Stimulated activated CD8-positive, alpha-beta memory T cell treated with anti-CD3 and anti-CD28 coated beads, Interleukin-12 subunit alpha, Interleukin-12 subunit beta, amount 100 ng/mL, for 24 hours (primary cell): ENCODE measurements around the gene FAM124A.

Experiments
- DNase-seq: peaks from one replicate; pipeline ENCODE4 v3.0.0-alpha.2; 2020; ENCODE audit errors: extremely low read depth

FAM124A gene

GRCh38 chr13:51308781-51309180 lies 86.6 kb downstream of the FAM124A start:
- DNase-seq = no peak

DNA sequence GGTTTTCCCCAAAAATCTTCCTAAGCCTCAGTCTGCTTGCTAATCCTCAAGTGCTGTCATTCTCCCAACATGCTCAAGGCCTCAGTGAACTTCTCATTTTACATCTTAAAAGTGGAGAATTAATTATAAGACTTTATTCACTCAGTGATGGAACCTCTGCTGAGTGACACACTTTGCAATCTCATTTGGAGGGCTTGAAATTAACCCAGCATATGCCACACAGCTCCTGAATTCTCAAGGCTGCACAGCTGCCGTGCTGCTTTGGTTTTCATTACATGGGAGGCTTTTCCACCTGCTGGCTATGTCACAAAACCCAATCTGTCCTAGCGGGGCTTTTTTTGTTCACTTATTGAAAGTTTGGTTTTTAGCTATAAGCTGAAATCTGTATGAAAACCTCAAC lies 89.0 kb downstream of the FAM124A start:
- DNase-seq = no peak

DNA sequence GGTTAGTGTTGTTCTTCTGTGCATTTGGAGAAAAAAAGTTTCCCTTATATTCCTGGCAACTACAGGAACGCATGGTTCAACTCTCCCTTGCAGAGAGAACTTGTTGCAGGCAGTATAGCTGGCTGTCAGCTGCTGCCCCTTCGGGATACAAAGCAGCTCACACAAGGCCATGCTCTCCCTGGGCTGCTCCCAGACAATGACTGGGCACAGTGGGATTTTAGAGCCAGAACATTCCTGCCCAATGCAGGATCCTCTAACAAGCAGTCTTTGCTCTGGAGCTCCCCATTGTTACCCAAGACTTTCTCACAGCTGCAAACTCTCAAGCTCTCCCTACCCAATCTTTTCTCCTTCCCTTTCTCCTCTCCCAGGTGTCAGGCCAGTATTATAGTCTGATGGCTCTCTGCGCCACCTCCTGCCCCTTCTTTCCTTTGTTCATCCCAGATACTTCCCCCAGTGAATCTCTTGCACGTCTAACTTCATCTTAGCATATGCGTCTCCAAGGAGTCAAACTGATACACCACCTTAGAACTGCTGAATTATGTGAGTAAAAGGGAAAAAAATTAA lies 89.8 kb downstream of the FAM124A start:
- no peak for DNase-seq

GRCh38 chr13:51313619-51314018 lies 91.4 kb downstream of the FAM124A start:
- DNase-seq = no peak

- DNase-seq = no peak
These were observed 95.1 kb downstream of the FAM124A start for GRCh38 chr13:51317262-51317661.

GRCh38 chr13:51318015-51318414 lies 95.8 kb downstream of the FAM124A start:
- DNase-seq = no peak

GRCh38 chr13:51318876-51319275 lies 96.7 kb downstream of the FAM124A start:
- no peak for DNase-seq

DNA sequence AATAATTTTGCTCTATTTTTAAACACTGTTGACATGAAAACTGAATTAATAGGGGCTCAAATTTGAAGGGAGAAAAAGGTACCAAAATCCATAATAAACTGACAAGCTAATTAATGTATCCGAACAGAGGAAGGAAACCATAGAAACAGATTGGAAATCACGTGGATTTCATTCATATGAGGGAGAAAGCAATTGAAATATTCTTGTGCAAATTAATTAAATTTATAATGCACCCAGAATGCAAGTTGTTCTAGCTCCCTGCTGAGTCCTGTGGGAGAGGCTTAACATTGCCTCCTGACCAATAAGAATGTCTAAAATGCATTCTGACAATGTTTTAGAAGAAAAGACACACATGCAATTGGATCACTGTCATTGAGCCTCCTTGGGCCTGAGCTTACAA lies 99.6 kb downstream of the FAM124A start:
- DNase-seq = no peak

DNA sequence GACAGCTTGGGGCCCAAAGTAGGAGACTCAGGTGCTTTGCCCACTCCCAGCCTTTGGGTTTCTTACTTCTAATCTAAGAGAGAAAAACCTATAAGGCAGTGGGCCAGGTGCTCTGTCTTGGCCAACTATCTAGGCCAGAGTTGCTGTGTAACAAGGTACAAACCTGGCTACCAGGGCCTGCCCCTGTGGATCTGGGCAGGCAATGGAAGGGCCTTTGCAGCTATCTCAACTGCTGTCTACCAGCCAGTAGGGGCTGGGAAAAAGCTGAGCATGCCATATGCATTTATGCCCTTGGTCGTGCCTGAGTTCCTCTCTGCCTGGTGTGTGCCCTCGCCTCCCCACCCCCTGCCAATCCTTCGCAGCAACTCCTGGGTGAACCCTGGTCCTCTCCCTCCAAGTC lies 100.6 kb downstream of the FAM124A start:
- DNase-seq = no peak

DNA sequence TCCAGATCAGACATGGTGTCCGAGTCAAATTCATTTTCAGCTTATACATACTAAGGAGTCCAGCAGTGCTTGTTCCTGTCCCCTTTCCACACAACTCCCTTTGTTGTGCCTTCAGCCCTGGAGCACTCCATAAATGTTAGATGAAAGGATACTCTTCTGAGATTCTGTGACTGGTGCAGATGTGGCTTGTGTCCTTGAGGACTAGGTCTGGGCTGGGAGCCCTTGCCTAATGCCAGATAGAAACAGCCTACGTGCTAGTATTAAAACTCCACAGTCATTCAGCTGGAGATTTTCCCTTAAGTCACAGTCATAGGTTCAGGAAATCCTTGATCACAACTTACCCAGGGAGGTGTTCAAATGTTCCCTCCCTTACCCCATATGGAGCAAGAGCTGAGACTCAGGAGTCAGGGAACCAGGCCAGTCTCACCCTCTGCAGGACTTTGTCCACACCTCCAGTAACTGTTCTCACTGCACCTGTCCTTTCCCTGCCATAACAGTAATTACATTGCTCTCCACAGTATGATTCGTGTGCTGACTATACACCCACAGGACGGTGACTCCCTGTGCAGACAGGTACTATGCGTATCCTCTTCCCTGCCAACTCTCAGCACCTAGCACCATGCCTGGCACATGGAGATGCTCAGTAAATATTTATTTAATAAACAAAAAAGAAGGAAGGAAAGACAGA lies 101.8 kb downstream of the FAM124A start:
- DNase-seq = no peak

- no peak for DNase-seq
These were observed 102.7 kb downstream of the FAM124A start for GRCh38 chr13:51324714-51325420.

DNA sequence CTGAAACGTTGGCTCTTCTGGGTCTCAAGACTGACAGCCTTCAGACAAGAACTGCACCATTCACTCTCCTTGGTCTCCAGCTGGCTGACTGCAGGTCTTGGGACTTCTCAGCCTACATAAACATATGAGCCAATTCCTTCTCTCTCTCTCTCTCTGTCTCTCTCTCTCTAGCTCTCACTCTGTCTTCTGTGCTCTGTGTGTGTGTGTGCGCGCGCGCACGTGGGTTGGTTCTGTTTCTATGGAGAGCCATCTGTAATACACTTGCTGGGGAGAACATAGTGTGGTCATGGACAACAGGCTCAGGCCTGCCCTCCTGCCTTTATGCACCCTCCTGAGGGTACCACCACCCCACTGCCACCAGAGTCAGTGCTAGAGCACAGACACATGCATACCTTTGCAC lies 103.6 kb downstream of the FAM124A start:
- no peak for DNase-seq

DNA sequence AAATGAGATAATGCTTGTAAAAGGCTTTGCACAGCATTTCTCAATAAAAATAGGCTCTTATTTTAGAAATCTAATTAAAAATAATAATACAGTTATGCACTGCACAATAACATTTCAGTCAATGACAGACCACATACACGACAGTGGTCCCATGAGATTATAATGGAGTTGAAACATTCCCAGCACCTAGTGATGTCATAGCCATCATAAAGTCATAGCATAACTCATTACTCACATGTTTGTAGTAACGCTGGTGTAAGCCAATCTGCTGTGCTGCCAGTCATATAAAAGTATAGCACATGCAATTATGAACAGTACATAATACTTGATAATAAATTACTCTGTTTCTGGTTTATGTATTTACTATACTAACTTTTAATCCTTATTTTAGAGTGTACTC lies 104.6 kb downstream of the FAM124A start:
- no peak for DNase-seq

- DNase-seq = no peak
These were observed 105.8 kb downstream of the FAM124A start for GRCh38 chr13:51327961-51328360.

DNA sequence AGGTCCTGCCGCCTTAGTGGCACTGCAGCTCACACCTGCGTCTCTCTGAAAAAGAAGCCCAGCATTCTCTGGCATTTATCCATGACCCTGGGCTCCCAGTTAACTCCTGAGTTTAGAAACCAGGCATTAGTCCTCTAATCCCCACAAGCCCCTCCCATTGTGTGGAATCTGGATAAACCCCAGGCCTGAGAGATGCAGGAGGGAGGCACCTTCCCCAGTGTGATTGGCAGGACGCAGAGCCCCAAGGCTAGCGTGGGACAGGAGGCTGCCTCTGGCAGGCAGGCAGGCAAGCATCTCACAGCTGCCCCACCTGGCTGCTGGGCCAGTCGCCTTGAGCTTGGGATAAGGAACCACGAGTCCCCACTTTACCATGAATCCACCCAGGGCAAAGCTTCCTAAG lies 106.3 kb downstream of the FAM124A start:
- DNase-seq = no peak

GRCh38 chr13:51329606-51330005 lies 107.4 kb downstream of the FAM124A start:
- no peak for DNase-seq

DNA sequence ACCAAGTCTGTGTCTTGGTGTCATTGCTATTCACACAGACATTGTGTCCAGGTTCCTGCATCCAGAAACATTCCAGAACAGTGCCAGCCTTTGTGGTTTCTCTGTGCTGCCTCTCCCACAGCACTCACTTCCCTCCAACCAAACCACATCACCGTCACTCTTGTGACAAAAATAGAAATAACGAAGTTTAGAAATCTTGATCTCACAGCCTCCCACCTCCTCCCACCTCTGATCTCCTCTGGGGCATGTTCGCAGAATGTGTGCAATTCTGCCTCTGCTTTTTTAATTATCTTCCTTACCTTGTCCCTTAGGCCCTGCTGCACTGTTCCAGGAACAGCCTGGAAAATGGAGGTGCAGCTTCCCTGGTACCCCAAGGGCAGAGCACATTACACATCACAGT lies 108.6 kb downstream of the FAM124A start:
- no peak for DNase-seq

GRCh38 chr13:51331354-51331861 lies 109.2 kb downstream of the FAM124A start:
- DNase-seq = no peak

DNA sequence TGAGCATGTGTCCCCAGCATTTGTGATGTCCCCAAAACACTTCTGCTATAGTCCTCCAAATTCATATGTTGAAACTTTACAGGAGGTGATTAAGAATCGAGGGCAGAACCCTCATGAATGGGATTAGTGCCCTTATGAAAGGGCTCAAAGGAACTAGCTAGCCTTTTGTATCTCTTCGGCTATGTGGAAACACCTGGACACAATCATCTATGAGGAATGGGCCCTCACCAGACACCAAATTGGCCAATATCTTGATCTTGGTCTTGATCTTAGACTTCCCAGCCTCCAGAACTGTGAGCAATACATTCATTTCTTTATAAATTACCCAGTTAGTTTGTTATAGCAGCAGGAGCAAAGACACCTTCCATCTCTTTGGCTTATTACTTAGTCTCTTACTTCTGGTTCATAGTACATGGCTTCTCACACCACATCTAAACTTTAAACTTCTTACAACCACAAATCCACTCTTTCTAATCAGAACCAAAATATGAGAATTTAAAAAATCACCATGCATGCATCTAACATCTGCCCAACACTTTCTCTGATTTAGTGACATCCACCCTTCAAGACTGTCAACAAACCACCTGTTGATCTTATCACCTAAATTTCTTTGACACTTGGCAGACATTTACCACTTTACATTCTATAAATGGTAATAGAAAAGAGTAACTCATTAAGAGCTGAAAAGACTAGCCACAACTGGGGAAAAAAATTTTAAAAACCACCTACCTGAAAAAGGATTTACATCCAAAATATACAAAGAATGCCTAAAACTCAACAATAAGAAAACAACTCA lies 110.6 kb downstream of the FAM124A start:
- no peak for DNase-seq

DNA sequence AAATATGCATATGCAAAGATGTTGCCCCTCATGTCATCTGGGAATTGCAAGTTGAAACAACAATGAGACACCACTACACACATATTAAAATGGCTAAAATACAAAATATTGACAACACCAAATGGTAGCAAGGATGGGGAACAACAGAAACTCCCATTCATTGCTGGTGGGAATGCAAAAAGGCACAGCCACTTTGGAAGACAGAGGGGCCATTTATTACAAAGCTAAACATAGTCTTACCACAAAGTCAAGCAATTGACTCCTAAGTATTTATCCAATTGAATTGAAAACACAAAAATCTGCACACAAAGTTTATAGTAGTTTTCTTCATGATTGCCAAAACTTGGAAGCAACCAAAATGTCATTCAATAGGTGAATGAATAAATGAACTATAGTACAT lies 111.2 kb downstream of the FAM124A start:
- no peak for DNase-seq

DNA sequence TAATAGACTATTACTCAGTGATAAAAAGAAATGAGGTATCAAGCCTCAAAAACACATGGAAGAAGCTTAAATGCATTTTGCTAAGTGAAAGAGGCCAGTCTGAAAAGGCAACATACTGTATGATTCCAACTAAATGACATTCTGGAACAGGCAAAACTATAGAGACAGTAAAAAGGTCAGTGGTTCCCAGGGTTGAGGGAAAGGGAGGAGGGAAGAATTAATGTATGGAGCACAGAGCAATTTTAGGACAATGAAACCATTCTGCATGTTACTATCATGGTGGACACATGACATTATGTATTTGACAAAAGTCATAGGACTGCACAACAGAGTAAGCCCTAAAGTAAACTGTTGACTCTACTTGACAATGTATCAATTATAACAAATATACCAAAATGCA lies 111.6 kb downstream of the FAM124A start:
- no peak for DNase-seq
